HG02678 (cell line): Measurements from ENCODE around the gene SPTBN2.
"Not testable (repeated sequence)": the region's sequence is repeated elsewhere in the genome, so short reads cannot be mapped to it uniquely, and the experiment has no call there.

Experiments used
- ATAC-seq: cut with Tn5 transposase; IDR thresholded peaks from one replicate; pipeline ENCODE4 v1.9.1; 2021; ENCODE audit warnings: mild to moderate bottlenecking, moderate library complexity; ENCODE audit not compliant: unreplicated experiment

The SPTBN2 gene

GRCh38 chr11:66646828-66647227, 82.2 kb downstream of the SPTBN2 start:
- ATAC-seq, result no peak

- ATAC-seq, result no peak
These were observed 85.1 kb downstream of the SPTBN2 start for GRCh38 chr11:66643745-66644437.

GRCh38 chr11:66641834-66642233, 87.2 kb downstream of the SPTBN2 start:
- no peak for ATAC-seq

DNA sequence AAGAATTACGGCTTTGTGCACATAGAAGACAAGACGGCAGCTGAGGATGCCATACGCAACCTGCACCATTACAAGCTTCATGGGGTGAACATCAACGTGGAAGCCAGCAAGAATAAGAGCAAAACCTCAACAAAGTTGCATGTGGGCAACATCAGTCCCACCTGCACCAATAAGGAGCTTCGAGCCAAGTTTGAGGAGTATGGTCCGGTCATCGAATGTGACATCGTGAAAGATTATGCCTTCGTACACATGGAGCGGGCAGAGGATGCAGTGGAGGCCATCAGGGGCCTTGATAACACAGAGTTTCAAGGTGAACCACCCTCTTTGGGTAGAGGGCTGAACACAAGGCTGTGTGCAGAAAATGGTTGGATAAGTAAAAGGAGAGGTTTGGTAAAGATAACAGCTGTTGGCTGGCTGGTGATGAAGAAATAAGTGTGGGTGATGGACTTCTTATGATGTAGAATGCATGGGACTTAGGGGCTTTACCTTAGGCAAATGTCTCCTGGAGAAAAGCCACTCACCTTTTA, 89.1 kb downstream of the SPTBN2 start:
- ATAC-seq, result not testable (repeated sequence)

DNA sequence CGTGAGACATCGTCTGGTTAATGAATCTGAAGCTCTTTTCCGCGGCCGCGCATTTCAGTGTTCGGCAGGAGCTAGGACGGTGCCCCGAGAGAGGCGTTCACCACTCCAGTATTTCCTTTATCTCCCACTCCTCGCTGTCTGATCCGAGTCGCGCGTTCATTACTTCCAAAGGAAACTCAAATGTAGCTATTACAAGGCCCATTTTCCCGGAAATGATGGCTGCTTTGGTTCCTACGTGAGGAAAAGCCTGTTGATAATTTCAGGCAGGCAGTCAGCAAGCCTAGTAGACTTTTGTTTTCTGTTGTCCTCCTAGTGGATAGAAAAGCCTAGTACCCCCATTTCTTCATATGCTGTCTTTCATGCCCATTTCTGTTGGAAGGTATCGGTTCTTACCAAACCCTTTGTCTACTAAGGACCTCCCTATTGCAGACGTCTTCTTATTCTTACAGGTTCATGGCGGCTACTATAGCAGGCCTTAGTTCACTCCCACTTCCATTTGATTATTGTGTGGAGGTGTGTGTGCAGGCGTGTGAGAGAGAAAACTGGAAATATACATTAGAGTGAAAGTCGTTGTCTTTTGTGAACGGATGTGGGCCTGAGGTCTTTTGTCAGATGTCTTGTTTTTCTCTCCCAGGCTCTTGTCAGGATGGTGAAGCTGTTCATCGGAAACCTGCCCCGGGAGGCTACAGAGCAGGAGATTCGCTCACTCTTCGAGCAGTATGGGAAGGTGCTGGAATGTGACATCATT, 89.8 kb downstream of the SPTBN2 start:
- ATAC-seq, result no peak

- peak; percentile 98 for ATAC-seq
These were observed 90.6 kb downstream of the SPTBN2 start, which contains the start of gene RBM4 for GRCh38 chr11:66638177-66639065. Gene RBM4 (plus strand): TSS chr11:66638703. CDS start chr11:66639712, 1,009 bp downstream.

GRCh38 chr11:66637557-66638176, 91.3 kb downstream of the SPTBN2 start:
- no peak for ATAC-seq

GRCh38 chr11:66636411-66636810, 92.6 kb downstream of the SPTBN2 start:
- no peak for ATAC-seq
